ENCODE data around the gene STK33. TPM values are rescaled to one million over a fixed set of nuclear protein-coding genes. Genes with fewer than 3 reads are reported as not detected.

The STK33 gene
- total and polyA plus RNA-seq, 2 of the 13 experiments (the other 11 are each of a cell fraction or from before 2014, with no cell fraction given) = 2.7 to 12.6 TPM

GRCh38 chr11:8501836-8502235 is 92.2 kb downstream of the STK33 start:
- H3K36me3 ChIP-seq (replicated peaks in 1 of 2; ENCODE audit: control insufficient read depth in 1 of 2, insufficient read depth in 2 of 2, low read length in 2 of 2) = no peaks in the 10 kb centered on the region
- no peak for FAIRE-seq
- DNase-seq (ENCODE audit: low spot score) = no peak
- BruUV-seq (replicated peaks) = no TSS peak
- WGBS (ENCODE audit: low lambda C conversion rate) = 18% methylated on average over 2 of the region's 2 CpGs
- ChIA-PET CTCF (ENCODE audit: low intra/inter-chr PET ratio, low total read pairs) (no interaction called here), POLR2A (no interaction called here)
- no peaks in the 10 kb centered on the region for H3K27me3 ChIP-seq (ENCODE audit: control insufficient read depth in 1 of 2, insufficient read depth in 2 of 2, low read length in 2 of 2)
- H3K27ac ChIP-seq (ENCODE audit: extremely low read length, insufficient read depth, low read length) = no peak overlapping the region
- no peaks in the 10 kb centered on the region for H3K79me2 ChIP-seq (ENCODE audit: insufficient read depth, low read length)
- H4K20me1 ChIP-seq (ENCODE audit: insufficient read depth, low read length) = no peaks in the 10 kb centered on the region
- intact Hi-C loops (cut with micrococcal nuclease; ENCODE audit: unreplicated experiment) = no loop called here
- H3K9me3 ChIP-seq (ENCODE audit: low read length) = no peaks in the 10 kb centered on the region
- H3K4me3 ChIP-seq (replicated peaks in 1 of 3; ENCODE audit: insufficient read depth in 1 of 3, low read depth in 2 of 3, low read length in 3 of 3) = no peak overlapping the region
- in situ Hi-C loops (cut with HindIII; ENCODE audit: extremely low pct_ligation_motif_present, low pct_unique_long_range_greater_than_20kb) = no loop called here
- peaks cover 8% of the 10 kb centered on the region; the same call in 1 of the 2 replicates for H3K4me1 ChIP-seq (ENCODE audit: insufficient read depth, low read length)
- no peak overlapping the region for H3K9ac ChIP-seq (ENCODE audit: insufficient read depth, low read depth, low read length)
- no peak overlapping the region for H2AFZ ChIP-seq (ENCODE audit: low read length)
- ATAC-seq = no peak
- H3K4me2 ChIP-seq (ENCODE audit: low read depth, low read length) = no peak overlapping the region
- TF ChIP-seq ZNF646 (CRISPR knock-in tag; IDR thresholded peaks at IDR 0.05) (no peak), CCAR2 (optimal IDR thresholded peaks at IDR 0.05; ENCODE audit: low read depth, low read length) (no peak), ATF7 (IDR thresholded peaks at IDR 0.05) (no peak), ATF7 (CRISPR knock-in tag; IDR thresholded peaks at IDR 0.05) (no peak), ZNF841 (CRISPR knock-in tag; IDR thresholded peaks at IDR 0.05; ENCODE audit: borderline replicate concordance) (no peak), ZNF280D (CRISPR knock-in tag; IDR thresholded peaks at IDR 0.05) (no peak), KDM1A (CRISPR knock-in tag; IDR thresholded peaks at IDR 0.05) (no peak), ZNF7 (CRISPR knock-in tag; IDR thresholded peaks at IDR 0.05) (no peak), ZFX (CRISPR knock-in tag; IDR thresholded peaks at IDR 0.05; ENCODE audit: low read depth) (no peak), GABPA (IDR thresholded peaks at IDR 0.05; ENCODE audit: low read depth, low read length) (no peak), GABPA (CRISPR knock-in tag; IDR thresholded peaks at IDR 0.05; ENCODE audit: low read depth) (no peak), KAT7 (CRISPR knock-in tag; IDR thresholded peaks at IDR 0.05; ENCODE audit: borderline replicate concordance) (no peak), ZSCAN9 (CRISPR knock-in tag; IDR thresholded peaks at IDR 0.05; ENCODE audit: borderline replicate concordance) (no peak), ZBTB3 (CRISPR knock-in tag; IDR thresholded peaks at IDR 0.05; ENCODE audit: borderline replicate concordance, low read depth) (no peak), FOXK2 (IDR thresholded peaks at IDR 0.05) (no peak), POLR2G (IDR thresholded peaks at IDR 0.05; ENCODE audit: low read depth, low read length) (no peak)
- TF ChIP-seq, protein P1, sequence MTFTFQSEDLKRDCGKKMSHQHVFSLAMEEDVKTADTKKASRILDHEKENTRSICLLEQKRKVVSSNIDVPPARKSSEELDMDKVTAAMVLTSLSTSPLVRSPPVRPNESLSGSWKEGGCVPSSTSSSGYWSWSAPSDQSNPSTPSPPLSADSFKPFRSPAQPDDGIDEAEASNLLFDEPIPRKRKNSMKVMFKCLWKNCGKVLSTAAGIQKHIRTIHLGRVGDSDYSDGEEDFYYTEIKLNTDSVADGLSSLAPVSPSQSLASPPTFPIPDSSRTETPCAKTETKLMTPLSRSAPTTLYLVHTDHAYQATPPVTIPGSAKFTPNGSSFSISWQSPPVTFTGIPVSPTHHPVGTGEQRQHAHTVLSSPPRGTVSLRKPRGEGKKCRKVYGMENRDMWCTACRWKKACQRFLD (CRISPR knock-in tag; IDR thresholded peaks at IDR 0.05; ENCODE audit: borderline replicate concordance) = no peak
